Heart left ventricle (tissue), 16 donors: Measurements from ENCODE around the gene KLHL26. TPM values are rescaled to one million over a fixed set of nuclear protein-coding genes. Genes with fewer than 3 reads are reported as not detected.

ENCODE experiments used
- ATAC-seq, 4 donors: fragments of 200-7000 bp; cut with Tn5 transposase; one replicate each; pipeline ENCODE4 v1.9.1; 2020 to 2022; ENCODE audit warnings: moderate library complexity in 4 of 4, mild to moderate bottlenecking in 3 of 4, moderate number of reproducible peaks in 1 of 4
- DNase-seq, 5 donors: peaks; one replicate each; pipeline ENCODE4 v3.0.0-alpha.2; 2020
- H3K27ac ChIP-seq, 12 donors: fragments of 200-600 bp; sonication (generic) in 4 of 12; one replicate each; pipeline versions ENCODE4 v1.5.0 to v1.8.0; 2016 to 2022; ENCODE audit warnings: mild to moderate bottlenecking in 2 of 12
- H3K27me3 ChIP-seq, 9 donors: fragments of 200-600 bp; sonication (generic) in 2 of 9; one replicate each; pipeline versions ENCODE4 v1.5.1 to v1.8.0; 2016 to 2022; ENCODE audit warnings: mild to moderate bottlenecking in 3 of 9
- H3K36me3 ChIP-seq, 9 donors: fragments of 200-600 bp; sonication (generic) in 2 of 9; one replicate each; pipeline versions ENCODE4 v1.5.0 to v1.8.0; 2018 to 2022; ENCODE audit warnings: mild to moderate bottlenecking in 2 of 9
- H3K4me1 ChIP-seq, 12 donors: fragments of 200-600 bp; sonication (generic) in 4 of 12; one replicate each; pipeline versions ENCODE4 v1.5.0 to v1.8.0; 2016 to 2022; ENCODE audit warnings: mild to moderate bottlenecking in 3 of 12
- H3K4me3 ChIP-seq, 12 donors: fragments of 200-600 bp; sonication (generic) in 4 of 12; one replicate each; pipeline versions ENCODE4 v1.5.0 to v1.8.0; 2017 to 2022; ENCODE audit warnings: mild to moderate bottlenecking in 9 of 12, moderate library complexity in 4 of 12
- H3K9me3 ChIP-seq, 12 donors: fragments of 200-600 bp; sonication (generic) in 4 of 12; one replicate each; pipeline versions ENCODE4 v1.5.0 to v1.8.0; 2016 to 2022; ENCODE audit warnings: mild to moderate bottlenecking in 1 of 12
- CTCF ChIP-seq, 12 donors: fragments of 200-600 bp; sonication (generic) in 4 of 12; IDR thresholded peaks; one replicate each; pipeline versions ENCODE4 v1.5.0 to v1.8.0; 2018 to 2022; ENCODE audit warnings: antibody characterized with exemption in 12 of 12, mild to moderate bottlenecking in 5 of 12
- POLR2A ChIP-seq, 2 donors: fragments of 450-650 bp; IDR thresholded peaks; one replicate each; pipeline ENCODE4 v1.6.1; 2017; ENCODE audit warnings: antibody characterized with exemption in 2 of 2, mild to moderate bottlenecking in 2 of 2, moderate library complexity in 2 of 2
- WGBS, 4 donors: extraction: QIAGEN DNeasy Blood & Tissue Kit in 2 of 4; methylation state at CpG; one replicate each; pipeline versions ENCODE4 v1.1.5 to v1.1.7; 2013 to 2018; 5-methylcytosine and 5-hydroxymethylcytosine counted together
- intact Hi-C, 10 donors: fragments of 100-400 bp; cut with DNase I; formaldehyde crosslinking; loops; one replicate each; pipeline versions ENCODE4 v1.11.1 to v1.14.2; 2022
- polyA plus RNA-seq, 2 donors: library from polyadenylated mRNA; stranded (reverse); fragments of 200-250 nt; gene quantifications; one replicate each; pipeline ENCODE4 v1.2.3, GENCODE V29; 2013
- total RNA-seq, 9 donors: library from RNA; depleted of rRNA in 2 of 9; stranded (reverse); fragments of >200 nt in 2 of 9; fragmentation: NEBNext Ultra II Directional in 3 of 9; extraction: Animal tissue kit (Norgen Biotek cat#: 25700) in 3 of 9; gene quantifications; one replicate each; pipeline versions ENCODE4 v1.1.0 to v1.2.4, GENCODE V29; 2016 to 2023
- donor health status: ischemic (EF 13 %, LVEDD 7.1; RV severe dilation, severe dysfunction).
- donor health status: healthy with polysubstance abuse.
- donor health status: DM: no; HTN: yes; CAD: no.
- donor health status: DM: no; HTN: no; CAD: no.
- donor health status: ischemic (EF 25% LVEDD 6.9; RV normal size, moderate dysfunction).
- donor health status: ischemic (EF 25% LVEDD 5.7; RV mildly dilated, moderate dysfunction).
- donor health status: healthy.
- donor health status: DM: yes; HTN: yes; CAD: no.
- donor health status: ischemic (EF 35%, LVEDD 5.7; RV mildly dilated, moderate dysfunction).
- donor health status: nonischemic (EF 11% LVEDD 7.7; RV severe dilation, severe dysfunction).
- donor health status: DM: yes; HTN: yes; CAD: no.
- donor health status: PGD.
- donor health status: ischemic (EF 29% LVEDD 5.4; RV normal size, mild dysfunction).
- donor health status: nonischemic (EF 23%, LVEDD 6.1; RV moderate dilation, normal function).

Gene KLHL26
- total and polyA plus RNA-seq, 11 donors, result 2.8 to 11.4 (median 5.8) TPM

- ATAC-seq (no peak), DNase-seq (no peak)
- H3K36me3 ChIP-seq, result no peaks in the 10 kb centered on the region
- peaks cover 0 to 54% (median 34%) of the 10 kb centered on the region in 12 donors for H3K4me1 ChIP-seq
- TF ChIP-seq POLR2A (IDR thresholded peaks at IDR 0.05), result no peak
- TF ChIP-seq CTCF (IDR thresholded peaks at IDR 0.05), result no peak
- WGBS, 4 donors, result 3 to 6% (median 5%) methylated on average over 5 to 44 of the region's 45 CpGs
- peaks cover 60 to 95% (median 81%) of the 10 kb centered on the region in 9 donors for H3K27me3 ChIP-seq
- peak overlapping the region in 1 of 12 donors; percentile 1 for H3K4me3 ChIP-seq
- intact Hi-C loops, result no loop called here
- no peaks in the 10 kb centered on the region for H3K9me3 ChIP-seq
- no peak overlapping the region for H3K27ac ChIP-seq
These were observed 26.1 kb upstream of the KLHL26 start for GRCh38 chr19:18610556-18611326.

DNA sequence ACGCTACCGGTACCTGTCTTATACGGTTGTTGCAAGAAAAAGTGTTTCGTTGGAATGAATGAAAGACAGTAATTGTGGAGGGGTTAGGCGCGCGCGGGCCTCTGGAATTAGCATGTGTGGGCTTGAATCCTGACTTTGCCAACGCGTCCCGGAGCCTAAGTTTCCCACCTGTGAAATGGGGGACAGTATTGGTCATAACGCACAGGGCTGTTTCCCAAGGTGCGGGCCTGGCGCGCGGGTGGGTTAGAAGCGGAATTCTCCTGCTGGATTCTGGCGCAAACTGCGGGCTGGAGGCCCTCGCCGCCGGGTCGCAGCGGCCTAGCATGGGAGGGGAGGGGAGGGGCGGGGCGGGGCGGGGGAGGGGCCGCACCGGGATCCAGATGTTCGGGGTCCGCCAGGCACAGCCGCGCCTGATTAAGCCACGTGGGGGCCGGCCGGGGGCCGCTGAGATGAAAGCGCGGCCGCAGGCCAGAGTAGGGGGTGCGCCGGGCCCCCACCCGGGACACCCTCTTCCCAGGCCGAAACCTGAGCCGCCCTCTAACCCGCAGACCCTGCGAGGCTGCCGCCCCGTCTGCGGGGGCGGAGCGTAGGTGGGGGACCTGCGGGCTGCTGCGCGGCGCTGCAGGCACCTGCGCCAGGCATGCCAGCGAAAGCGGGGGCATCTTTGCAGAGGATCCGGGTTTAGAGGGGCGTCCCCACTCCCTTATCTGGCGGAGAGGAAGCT, 25.3 kb upstream of the KLHL26 start:
- no peak for ATAC-seq
- TF ChIP-seq POLR2A (IDR thresholded peaks at IDR 0.05), result no peak
- no peak for TF ChIP-seq CTCF (IDR thresholded peaks at IDR 0.05)
- Histone ChIP-seq H3K4me1 (peaks cover 0 to 47% (median 32%) of the 10 kb centered on the region in 12 donors), H3K36me3 (no peaks in the 10 kb centered on the region), H3K27ac (no peak overlapping the region), H3K4me3 (peak overlapping the region in 4 of 12 donors; percentile 5 to 66 (median 24)), H3K27me3 (peaks cover 55 to 95% (median 76%) of the 10 kb centered on the region in 9 donors), H3K9me3 (no peaks in the 10 kb centered on the region)
- intact Hi-C loops, result no loop called here
- 2 to 3% (median 2%) methylated on average over 43 to 62 of the region's 62 CpGs for WGBS, 4 donors
- DNase-seq, result no peak

DNA sequence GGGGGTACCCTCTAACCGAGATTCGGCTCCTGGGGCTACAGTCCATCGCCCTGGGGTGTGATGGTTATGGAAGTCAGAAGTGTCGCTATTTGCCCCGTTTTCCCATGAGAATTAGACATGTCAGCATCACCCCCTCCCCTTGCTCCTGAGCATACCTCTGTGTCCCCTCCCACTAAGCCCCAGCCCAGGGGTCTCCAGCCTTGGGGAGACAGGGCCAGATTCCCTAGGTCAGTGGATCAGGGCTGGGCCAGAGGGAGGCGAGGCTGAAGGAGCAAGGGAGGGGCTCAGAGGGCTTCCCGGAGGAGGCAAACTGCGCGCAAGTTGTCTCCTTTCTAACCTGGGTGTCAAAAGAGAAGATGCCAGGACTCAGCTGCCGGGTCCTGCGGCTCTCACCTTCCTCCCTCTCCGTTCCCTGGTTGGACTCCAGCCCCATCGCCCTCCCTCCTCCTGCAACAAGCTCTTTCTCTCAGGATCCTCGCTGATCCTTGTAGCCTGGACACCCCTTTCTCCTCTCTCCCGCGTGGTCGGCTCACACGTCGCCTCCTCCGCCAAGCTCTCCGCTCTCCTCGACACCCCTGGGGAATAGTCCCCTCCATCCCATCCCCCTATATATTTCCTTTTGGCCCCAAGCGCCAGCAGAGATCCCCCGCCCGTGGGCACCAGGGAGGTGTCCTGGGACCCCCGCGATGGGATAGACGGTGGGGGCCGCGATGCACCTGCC, 24.6 kb upstream of the KLHL26 start:
- H3K27ac ChIP-seq, result no peak overlapping the region
- H3K4me3 ChIP-seq, result peak overlapping the region; percentile 12 to 66 (median 50)
- intact Hi-C loops, result no loop called here
- 1 to 3% (median 2%) methylated on average over 25 to 30 of the region's 30 CpGs for WGBS, 4 donors
- ATAC-seq, result no peak
- DNase-seq, result no peak
- H3K9me3 ChIP-seq, result no peaks in the 10 kb centered on the region
- peaks cover 53 to 92% (median 73%) of the 10 kb centered on the region in 9 donors for H3K27me3 ChIP-seq
- H3K36me3 ChIP-seq, result no peaks in the 10 kb centered on the region
- peaks cover 0 to 42% (median 31%) of the 10 kb centered on the region in 12 donors for H3K4me1 ChIP-seq
- TF ChIP-seq CTCF (IDR thresholded peaks at IDR 0.05) (no peak), POLR2A (IDR thresholded peaks at IDR 0.05) (no peak)
